GM18873 (cell line): ENCODE results near the gene LPO.

Source experiments
- ATAC-seq: cut with Tn5 transposase; IDR thresholded peaks from one replicate; pipeline ENCODE4 v1.9.1; 2021; ENCODE audit warnings: mild to moderate bottlenecking, moderate library complexity, moderate number of reproducible peaks; ENCODE audit not compliant: unreplicated experiment, low FRiP score

Gene LPO

DNA sequence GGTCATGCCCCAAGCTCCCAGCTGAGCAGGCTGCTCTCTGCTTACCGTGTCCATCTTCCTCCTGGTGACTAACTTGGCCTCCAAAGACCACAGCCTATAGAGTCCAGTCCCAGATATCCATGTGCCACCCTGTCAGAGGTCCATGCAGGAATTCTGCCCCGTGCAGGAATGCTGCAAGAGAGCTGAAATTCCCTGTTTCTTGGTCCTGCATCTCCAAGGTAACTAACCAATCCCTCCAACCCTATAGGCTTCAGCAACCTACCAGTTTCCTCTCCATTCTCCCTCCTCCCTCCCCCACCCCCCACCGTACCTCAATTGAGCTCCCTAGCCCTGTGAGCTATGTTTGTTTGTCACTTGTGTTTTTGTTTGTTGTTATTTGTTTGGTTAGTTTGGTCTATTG lies 9.7 kb upstream of the LPO start:
- ATAC-seq = no peak

DNA sequence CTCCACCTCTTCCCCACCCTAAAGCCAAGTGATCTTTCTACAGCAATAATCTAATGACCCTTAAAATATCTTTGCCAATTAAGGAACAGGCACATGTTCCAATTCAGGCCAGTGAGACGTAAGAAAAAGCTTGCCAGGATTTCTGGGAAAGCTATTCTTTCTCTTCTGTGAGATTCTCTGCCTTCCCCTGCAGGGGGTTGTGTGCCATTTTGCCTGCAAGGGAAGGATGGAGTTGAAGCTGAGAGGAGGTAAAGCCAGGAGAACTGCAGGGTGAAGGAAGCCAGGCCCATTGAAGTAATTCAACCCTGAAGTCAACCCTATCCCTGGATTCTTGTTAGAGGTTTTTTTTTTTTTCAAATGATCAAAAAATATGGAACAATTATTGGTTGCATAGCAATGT lies 9.0 kb upstream of the LPO start:
- no peak for ATAC-seq

DNA sequence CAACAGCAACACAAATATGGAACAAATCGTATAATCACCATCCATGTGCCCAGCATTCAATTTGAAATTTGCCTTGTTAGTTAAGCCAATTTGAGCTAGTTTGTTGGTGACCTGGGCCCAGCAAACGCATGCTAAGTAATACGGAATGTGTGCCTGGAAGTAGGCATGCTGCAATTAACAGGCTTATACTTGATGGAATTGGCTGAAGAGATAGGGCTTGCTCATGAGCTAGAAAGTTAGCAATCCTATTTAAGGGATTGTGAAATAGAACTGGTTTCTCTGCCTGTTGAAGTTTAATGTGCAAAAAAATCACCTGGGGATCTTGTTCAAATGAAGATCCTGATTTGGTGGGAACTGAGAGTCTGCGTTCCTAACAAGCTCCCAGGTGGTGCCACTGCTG lies 8.5 kb upstream of the LPO start:
- no peak for ATAC-seq

DNA sequence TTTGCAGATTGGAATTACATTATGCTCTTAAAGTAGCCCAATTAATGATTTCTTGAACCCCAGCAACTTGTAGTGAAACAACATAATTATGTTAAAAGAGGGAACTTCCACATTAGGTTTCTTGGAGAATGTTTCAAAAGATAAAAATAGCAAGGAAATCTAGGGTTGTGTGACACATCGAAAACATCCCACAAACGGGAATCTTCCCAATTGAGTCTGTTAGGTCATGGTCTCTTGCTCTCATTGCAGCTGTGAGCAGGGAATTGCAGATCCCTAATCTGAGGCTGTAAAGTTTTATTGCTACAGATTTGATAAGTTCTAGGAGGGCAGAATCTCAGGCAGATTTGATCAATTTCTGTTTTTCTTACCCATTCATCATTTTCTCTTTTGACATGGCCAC lies 6.7 kb upstream of the LPO start:
- ATAC-seq = no peak

DNA sequence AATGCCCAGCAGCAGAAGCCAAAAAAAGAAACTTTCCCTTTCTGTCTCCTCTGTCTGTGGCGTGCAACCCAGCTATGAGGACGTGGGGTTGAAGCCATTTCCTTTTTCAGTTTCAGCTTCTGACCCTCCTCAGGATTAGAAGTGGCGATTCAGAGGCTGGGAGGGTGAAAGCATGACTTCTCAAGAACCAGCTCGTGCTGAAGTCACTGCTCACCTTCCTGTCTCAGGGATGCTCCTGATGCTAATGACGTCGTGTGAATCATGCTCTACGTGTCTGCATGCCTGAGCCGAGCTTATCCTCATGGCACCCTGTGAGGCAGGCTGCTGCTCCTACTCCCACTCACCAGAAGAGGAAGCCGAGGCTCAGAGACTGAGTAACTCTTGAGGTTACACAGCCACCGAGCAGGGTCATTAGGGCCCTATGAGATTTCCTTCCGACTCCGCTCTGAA lies 5.7 kb upstream of the LPO start:
- peak; percentile 68 for ATAC-seq

DNA sequence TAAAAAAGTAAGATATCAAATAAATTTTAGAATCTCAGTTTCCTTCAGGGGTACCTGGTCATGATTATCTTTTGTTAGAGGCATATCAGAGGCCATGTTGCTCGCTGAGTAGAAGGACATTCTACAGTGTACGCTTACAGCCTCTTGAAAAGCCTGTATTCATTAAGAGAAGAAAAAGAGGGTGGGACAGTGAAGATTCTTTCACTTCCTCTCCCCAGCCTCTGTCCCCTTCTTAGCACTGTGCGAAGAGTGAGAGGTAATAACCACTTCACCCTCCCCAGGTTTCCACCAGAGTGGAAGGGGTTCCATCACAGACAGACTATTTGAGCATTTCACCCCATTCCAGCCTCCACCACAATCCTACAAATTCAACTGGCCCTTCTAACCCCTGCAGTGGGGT lies 4.8 kb upstream of the LPO start:
- ATAC-seq = no peak

DNA sequence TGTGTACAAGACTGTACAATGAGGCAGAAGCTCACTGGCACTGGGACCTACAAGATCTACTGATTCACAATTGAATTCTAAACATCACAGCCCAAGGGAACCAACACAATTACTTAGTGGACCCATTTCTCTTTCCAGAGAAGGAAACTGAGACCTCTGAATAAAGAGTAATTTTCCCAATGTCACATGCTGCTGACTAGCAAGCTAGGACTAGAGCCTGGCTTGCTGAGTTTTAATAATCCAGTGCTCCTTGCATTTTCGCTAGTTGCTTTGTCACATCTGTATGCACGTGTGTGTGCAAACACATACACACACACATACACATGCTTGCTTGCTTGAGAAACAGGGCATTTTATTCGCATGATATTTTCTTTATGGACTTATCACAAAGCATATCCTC lies 3.9 kb upstream of the LPO start:
- no peak for ATAC-seq

DNA sequence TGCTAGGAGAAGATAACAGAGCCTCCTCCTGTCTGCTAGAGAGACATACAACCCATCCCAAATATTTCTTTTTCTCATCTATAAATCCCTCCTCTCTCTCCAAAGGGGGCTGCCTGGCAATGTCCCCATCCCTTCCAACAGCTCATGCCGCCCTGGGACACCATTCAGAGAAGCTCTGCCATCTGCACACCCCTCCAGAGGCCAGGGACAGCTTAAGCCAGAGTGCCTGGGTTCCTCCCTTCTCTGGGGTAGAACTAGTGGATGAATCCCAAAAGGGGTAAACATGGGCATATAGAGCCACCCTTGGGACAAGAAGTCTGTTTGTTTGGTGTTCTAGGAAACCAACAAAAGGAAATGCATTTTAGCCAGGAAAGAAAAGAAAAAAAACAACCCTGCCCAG lies 2.6 kb upstream of the LPO start:
- ATAC-seq = no peak

DNA sequence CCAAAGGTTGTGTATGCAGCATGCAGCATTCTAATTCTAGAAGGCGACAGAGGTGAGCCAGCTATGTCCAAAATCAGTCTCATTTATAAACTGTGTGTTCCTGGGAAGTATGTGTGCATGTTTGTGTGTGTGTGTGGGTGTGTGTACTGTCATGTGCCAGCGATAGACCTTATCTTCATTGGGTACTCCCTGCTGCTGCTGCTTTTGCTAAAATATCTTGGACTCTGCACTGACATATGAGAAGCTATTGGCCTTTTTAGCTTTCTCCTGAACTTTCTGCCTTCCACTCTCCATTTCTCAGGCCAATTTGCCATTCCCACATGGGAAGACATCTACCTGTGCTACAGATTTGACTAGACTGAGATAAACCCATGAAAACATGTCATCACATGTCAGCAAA lies 2.0 kb upstream of the LPO start:
- ATAC-seq = no peak

DNA sequence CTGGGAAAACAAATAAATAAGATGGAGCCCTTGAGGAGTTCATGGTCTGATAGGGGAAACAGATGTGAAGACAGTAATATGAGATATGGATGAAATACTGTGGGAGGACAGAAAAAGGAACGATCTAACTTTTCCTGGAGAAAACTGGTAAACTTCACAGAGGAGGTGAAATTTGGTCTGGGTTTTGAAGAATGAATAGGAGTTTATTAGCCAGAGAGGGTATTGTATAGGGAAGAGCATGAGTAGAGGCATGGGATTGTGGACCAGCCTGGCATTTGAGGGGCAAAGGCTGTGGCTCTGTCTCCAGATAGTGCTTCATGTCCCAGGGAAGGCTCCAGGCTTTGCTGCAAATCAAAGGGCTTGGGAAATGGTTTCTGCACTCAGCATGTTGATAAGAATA lies 1.6 kb downstream of the LPO start:
- ATAC-seq = no peak

DNA sequence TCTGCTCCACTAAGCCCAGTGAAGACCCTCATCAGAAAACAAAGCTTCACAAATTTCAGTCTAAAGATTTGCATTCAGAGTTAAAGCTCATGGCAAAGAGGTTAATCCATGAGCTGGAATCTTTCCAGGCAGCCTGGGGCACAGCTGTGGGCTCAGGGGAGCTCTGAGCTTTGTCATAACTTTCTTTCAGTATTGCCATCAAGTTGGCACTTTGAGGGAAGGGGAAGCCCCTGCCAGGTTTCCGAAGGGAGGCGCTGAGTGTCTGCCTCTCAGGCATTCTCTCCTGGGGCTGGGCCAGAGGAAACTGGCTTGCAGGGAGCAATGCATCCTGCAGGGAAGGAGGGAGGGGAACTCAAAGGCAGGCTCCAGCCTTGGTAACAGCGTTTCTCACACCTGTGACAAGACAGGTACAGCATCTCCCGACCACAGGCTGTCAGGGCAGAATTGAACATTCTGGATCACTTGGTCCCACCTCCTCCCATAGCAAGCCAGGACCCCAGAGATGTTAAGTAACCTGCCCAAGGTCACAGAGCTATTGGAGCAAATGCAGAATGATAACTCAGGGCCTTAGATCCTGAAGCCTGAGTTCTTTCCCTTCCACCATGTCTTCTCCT lies 3.9 kb downstream of the LPO start:
- no peak for ATAC-seq

DNA sequence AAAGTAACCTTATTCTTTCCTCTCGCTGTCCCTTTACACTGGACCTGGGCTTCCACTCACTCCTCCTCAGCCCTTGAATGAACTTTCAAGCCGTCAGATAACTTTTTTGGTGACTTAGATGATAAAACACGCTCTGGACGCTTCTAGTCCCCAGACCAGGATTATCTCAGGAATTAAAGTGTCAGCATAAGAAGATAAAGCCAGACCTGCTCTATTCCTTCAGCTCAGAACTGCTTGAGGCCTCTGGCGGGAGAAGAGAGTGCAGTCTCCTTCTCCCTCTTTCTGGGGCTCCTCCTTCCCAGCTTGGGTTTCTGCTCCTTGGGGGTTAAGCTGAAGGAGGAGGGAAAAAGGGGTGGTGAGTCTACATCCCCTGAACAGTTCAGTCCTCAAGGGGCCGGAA lies 6.6 kb downstream of the LPO start:
- no peak for ATAC-seq

DNA sequence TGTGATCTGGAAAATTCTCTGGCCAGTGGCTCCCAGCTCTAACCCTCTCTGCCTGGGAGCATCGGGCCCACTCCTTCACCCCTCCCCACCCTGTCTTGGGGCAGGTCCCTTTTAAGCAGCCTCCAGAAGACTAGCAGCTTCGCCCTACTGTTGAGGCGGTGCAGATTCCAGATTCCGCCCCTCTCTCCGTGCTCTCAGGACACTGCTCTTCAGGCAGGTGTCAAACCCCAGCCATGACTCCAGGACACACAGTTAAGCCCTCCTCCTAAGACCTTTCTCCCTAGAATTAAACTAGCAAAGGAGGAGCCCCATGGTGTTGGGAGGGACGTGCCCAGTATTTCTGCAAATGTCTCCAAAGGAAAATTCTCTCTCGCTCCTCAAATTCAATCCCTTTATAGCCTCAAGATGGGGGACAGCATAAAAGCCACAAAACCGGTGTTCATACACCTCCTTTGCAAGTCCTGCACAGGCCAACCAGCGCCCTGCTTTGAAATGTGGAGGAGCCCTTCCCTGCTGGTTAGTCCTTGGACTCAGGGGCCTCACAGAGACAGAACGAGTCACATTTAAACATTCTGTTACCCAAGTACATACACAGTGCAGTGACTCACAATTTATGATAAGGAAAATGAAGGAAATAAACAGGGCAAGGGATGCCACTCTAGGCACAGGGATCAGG lies 7.2 kb downstream of the LPO start:
- no peak for ATAC-seq

DNA sequence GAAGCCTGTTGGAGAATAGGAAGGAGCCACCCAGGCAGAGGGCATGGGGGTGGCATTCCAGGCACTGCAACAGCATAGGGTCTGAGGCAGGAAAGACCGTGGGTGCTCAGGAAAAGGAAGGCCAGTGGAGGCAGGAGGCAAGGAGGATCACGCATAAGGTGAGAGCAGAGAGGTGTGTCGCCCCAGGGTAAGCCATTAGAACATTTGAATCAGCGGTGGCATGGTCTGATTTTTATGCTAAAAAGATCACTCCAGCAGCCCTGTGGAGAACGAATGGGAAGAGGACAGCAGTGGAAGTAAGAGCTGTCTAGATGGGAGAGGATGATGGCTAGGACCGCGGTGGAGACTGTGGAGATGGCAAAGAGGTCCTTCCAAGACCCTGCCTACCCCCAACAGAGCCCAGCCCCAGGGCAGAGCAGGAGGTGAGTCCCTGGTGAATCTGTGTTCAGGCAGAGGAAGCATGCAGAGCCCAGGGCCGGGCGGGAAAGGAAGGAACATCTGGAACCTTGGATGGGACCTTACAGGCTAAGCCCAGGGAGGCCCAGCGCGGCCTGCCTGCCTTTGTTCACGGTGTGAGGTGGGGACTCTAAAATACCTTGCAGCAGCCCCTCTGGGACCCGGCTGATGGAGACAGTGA lies 7.8 kb downstream of the LPO start:
- ATAC-seq = no peak

DNA sequence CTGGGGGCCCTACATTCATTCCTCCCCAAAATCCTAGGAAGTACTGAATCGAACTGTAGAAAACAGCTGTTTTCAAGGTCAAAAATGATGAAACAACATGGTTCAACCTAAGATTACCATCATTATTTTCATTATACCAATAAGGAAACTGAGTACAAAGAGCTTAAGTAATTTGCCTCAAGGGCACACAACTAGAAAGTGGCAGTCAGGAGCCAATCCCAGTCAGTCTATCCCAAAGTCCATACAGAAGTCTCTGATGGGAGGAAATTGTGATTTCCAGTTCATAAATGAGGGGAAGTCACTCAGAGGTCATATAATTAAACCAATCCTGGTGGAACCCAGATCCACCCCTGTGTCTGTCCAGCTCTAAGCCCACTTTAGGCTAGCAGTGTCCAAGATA lies 8.4 kb downstream of the LPO start:
- ATAC-seq = no peak

DNA sequence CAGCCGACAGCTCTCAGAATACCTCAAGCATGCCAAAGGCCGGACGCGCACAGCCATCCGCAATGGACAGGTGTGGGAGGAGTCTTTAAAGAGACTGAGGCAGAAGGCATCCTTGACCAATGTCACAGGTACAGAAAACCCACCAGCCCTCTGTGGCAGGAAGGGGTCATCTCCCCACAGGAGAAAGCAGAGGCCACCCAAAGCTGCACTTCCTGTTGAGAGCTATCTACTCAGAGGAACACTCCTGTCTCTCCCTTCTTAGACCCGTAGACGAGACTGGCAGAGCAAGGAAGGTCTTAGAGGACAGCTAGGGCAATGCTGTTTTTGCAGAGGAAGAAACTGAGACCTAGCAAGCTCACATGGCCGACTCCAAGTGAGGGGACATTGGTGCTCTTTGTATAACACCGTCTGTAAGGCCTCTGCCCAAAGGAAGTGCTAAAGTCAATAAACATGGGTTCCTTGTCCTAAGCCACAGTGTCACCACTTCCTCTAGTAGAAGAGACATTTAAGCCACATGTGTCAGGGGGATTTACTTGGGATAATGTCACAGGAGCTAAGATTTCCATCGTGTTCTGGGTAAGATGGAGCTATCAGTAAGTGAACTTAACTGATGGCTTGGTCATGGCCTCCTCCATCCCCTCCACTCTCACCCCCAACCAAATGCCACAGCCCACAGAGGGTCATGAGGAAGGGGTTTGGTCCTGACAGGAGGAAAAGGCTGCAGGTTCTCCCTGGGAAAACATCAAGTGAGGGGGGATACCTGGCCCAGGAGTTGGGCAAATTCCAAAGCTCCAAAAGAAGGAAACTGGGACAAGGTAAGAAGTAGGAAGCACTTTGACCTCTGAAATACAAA lies 9.4 kb downstream of the LPO start:
- no peak for ATAC-seq

DNA sequence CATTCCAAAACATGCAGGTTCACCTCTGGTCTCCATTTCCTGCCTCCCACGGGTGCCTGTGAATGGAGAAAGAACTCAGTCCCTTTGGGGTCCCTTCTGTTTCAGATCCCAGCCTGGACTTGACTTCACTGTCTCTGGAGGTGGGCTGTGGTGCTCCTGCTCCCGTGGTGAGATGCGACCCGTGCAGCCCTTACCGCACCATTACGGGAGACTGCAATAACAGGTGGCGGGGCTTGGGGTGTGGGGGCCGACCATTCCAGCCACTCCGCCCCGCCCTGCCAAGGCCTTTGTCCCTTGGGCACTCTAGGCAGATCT lies 10.5 kb downstream of the LPO start:
- ATAC-seq = no peak

DNA sequence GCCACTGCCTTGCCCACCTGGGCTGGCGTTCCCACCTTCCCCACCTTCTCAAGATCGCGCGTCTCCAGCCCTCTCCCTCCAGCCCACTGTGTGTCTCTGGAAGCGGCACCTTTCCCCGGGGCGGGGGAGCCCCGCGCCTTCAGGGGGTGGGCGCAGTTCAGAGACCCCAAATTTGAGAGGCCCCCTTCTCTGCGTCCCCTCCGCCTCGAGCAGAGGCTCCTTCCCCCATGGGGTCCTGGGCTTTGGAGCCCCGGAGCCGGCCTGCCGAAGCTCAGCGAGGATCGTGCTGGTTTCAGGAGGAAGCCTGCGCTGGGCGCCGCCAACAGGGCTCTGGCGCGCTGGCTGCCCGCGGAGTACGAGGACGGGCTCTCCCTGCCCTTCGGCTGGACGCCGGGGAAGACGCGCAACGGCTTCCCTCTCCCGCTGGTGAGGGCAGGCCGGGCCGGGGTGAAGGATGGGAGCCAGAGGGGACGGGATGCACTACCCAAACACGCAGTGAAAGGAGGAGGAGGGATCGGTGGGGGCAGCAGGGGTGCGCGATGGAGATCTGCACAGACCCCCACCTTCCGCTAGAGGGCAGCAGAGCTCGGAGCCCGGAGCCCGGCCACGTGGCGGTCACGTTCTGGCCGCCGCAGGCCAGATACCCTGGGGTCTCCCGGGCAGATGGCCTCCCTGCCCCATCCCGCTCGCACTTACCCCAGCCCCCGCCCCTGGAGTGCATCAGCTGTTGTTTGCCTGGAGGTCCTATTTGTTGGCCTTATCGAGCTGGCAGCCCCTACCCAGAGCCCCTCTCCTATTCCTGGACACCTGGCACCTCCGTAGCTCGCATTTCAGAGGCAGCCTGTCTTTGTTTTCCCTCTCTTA lies 11.1 kb downstream of the LPO start:
- no peak for ATAC-seq

DNA sequence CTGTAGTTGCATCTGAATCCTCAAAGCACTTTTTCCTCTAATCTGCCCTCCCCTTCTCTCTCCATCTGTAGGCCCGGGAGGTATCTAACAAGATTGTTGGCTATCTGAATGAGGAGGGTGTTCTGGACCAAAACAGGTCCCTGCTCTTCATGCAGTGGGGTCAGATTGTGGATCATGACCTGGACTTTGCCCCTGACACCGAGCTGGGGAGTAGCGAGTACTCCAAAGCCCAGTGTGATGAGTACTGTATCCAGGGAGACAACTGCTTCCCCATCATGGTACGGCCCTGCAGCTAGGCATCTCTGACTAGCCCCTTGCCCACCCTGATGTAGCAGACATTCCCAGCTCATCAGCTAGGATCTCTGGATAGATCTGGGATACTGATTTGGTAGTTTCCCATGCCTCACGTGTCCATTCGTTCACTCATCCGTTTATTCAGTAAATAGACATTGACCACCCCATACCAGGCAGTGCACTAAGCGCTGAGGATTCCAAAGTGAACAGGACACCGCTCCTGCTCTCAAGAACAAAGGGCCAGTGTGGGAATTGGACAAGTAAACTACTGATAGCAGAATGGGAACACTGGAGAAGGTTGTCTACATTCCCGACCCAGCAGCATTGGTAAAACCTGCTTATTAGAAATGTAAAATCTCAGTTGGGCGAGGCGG lies 12.1 kb downstream of the LPO start:
- ATAC-seq = no peak

DNA sequence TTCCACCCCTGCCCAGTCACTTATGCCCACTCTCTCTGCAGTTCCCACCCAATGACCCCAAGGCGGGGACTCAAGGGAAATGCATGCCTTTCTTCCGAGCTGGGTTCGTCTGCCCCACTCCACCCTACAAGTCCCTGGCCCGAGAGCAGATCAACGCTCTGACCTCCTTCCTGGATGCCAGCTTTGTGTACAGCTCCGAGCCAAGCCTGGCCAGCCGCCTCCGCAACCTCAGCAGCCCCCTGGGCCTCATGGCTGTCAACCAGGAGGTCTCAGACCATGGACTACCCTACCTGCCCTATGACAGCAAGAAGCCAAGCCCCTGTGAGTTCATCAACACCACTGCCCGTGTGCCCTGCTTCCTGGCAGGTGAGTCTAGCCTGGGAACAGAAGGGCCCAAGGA lies 13.8 kb downstream of the LPO start:
- no peak for ATAC-seq
